Body of pancreas (tissue), 4 donors: Measurements from ENCODE around the gene RABAC1. TPM values are rescaled to one million over a fixed set of nuclear protein-coding genes. Genes with fewer than 3 reads are reported as not detected.

ENCODE experiments used
- ATAC-seq: fragments of 150-250 bp; one replicate; pipeline ENCODE4 v1.9.1; 2016
- DNase-seq, 4 donors: peaks; one replicate each; pipeline ENCODE4 v3.0.0-alpha.2; 2019
- H3K27ac ChIP-seq, 4 donors: fragments of 200-600 bp; sonication (generic); 1 replicate in 3 of 4; 2 replicates in 1 of 4; pipeline versions ENCODE4 v1.5.1 to v1.6.1; 2016 to 2019; ENCODE audit warnings: mild to moderate bottlenecking in 1 of 4, mixed read lengths in 1 of 4, moderate library complexity in 1 of 4
- H3K27me3 ChIP-seq, 2 donors: fragments of 200-600 bp; sonication (generic); one replicate each; pipeline ENCODE4 v1.6.0; 2016; ENCODE audit warnings: mild to moderate bottlenecking in 1 of 2
- H3K36me3 ChIP-seq, 2 donors: fragments of 200-600 bp; sonication (generic); replicated peaks in 1 of 2; 2 replicates each; pipeline ENCODE4 v1.5.1; 2016; ENCODE audit warnings: low read depth in 2 of 2; ENCODE audit not compliant: insufficient read depth in 1 of 2
- H3K4me1 ChIP-seq: fragments of 200-600 bp; sonication (generic); one replicate; pipeline ENCODE4 v1.6.0; 2016
- H3K4me3 ChIP-seq, 2 donors: fragments of 200-600 bp; sonication (generic); 1 replicate in 1 of 2; 2 replicates in 1 of 2; pipeline ENCODE4 v1.5.1; 2016 to 2019
- H3K9me3 ChIP-seq, 3 donors: fragments of 200-600 bp; sonication (generic); 1 replicate in 2 of 3; 2 replicates in 1 of 3; pipeline ENCODE4 v1.5.1; 2016
- CTCF ChIP-seq, 7 experiments: fragments of 450-650 bp in 4 of 7; fragments of 200-600 bp in 3 of 7; sonication (generic) in 3 of 7; IDR thresholded peaks; one replicate each; pipeline ENCODE4 v1.5.1; 2016 to 2019; ENCODE audit warnings: antibody characterized with exemption in 7 of 7
- POLR2A ChIP-seq, 3 donors: fragments of 450-650 bp; IDR thresholded peaks; one replicate each; pipeline ENCODE4 v1.6.1; 2016; ENCODE audit warnings: antibody characterized with exemption in 3 of 3, mild to moderate bottlenecking in 2 of 3
- WGBS, 2 donors: methylation state at CpG; one replicate each; pipeline ENCODE4 v1.1.5; 2017; 5-methylcytosine and 5-hydroxymethylcytosine counted together
- intact Hi-C: fragments of 100-400 bp; cut with DNase I; formaldehyde crosslinking; loops from one replicate; pipeline ENCODE4 v1.15.1; 2023
- total RNA-seq, 2 donors: library from RNA; depleted of rRNA; stranded (reverse); fragments of >200 nt; gene quantifications; one replicate each; pipeline ENCODE4 v1.1.0, GENCODE V29; 2016

RABAC1 gene
- total RNA-seq, 2 donors from 2014 or later: 87.3 to 88.5 TPM

DNA sequence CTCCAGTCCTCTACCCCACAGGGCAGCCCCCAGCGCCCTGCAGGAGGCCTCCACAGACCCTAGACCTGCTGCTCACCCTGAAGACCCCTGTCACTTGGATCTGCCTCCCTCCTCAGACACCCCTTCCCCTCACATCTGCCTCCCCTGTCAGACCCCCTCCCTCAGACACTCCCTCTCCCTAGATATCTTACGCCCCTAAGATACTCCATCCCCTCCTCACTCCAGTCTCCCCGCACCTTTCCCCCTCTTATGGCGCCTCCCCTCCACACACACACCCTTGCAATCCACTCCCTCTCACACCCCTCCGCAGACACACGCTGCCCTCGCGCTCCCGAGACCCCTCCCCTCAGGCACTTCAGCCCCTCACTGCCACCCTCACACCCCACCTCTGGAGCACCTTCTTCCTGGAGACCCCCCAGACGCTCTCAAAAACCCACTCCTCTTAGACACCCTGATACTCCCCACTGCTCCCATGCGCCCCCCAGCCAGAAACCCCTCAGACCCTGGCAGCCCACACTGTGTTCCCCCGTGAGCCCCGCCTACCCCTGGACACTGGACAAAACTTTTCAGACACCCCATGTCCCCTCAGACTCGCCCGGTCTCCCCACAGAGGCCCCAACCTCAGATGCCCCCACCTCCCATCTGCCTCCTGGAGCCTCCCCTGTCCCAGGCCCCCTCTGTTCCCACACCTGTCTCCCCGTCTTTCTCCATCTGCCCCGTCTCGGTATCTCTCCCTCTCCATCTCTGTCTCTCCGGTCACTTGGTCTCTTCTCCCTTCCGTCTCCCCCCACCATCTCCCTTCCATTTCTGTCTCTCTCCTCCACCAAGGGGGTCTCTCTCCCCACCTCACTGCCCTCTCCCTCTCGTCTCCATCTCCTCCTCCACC lies 45.3 kb downstream of the RABAC1 start:
- DNase-seq: no peak
- no peak overlapping the region for H3K4me3 ChIP-seq
- H3K36me3 ChIP-seq: no peaks in the 10 kb centered on the region
- H3K27me3 ChIP-seq: peaks cover 0 to 12% of the 10 kb centered on the region in 2 donors
- intact Hi-C loops: no loop called here
- no peak for ATAC-seq
- no peak overlapping the region for H3K27ac ChIP-seq
- H3K9me3 ChIP-seq: no peaks in the 10 kb centered on the region
- H3K4me1 ChIP-seq: peaks cover 3% of the 10 kb centered on the region
- TF ChIP-seq CTCF (IDR thresholded peaks at IDR 0.05) (no peak), POLR2A (IDR thresholded peaks at IDR 0.05) (no peak)
- WGBS, 2 donors: 6 to 10% methylated on average over 21 of the region's 21 CpGs

- no peak for TF ChIP-seq CTCF (IDR thresholded peaks at IDR 0.05)
- TF ChIP-seq POLR2A (IDR thresholded peaks at IDR 0.05): no peak
- intact Hi-C loops: no loop called here
- ATAC-seq (no peak), DNase-seq (no peak)
- H3K36me3 ChIP-seq: no peaks in the 10 kb centered on the region
- H3K4me3 ChIP-seq: no peak overlapping the region
- no peak overlapping the region for H3K27ac ChIP-seq
- peaks cover 3% of the 10 kb centered on the region for H3K4me1 ChIP-seq
- H3K9me3 ChIP-seq: no peaks in the 10 kb centered on the region
- peaks cover 0 to 12% of the 10 kb centered on the region in 2 donors for H3K27me3 ChIP-seq
- 3 to 4% methylated on average over 34 to 49 of the region's 51 CpGs for WGBS, 2 donors
Observed at GRCh38 chr19:41912899-41913537, 46.1 kb downstream of the RABAC1 start.

GRCh38 chr19:41911889-41912731 lies 47.0 kb downstream of the RABAC1 start:
- peaks cover 0 to 12% of the 10 kb centered on the region in 2 donors for H3K27me3 ChIP-seq
- H3K4me3 ChIP-seq: no peak overlapping the region
- intact Hi-C loops: no loop called here
- H3K27ac ChIP-seq: no peak overlapping the region
- ATAC-seq (no peak), DNase-seq (no peak)
- WGBS, 2 donors: 9 to 16% methylated on average over 24 to 29 of the region's 29 CpGs
- peaks cover 3% of the 10 kb centered on the region for H3K4me1 ChIP-seq
- no peaks in the 10 kb centered on the region for H3K9me3 ChIP-seq
- no peaks in the 10 kb centered on the region for H3K36me3 ChIP-seq
- TF ChIP-seq POLR2A (IDR thresholded peaks at IDR 0.05) (no peak), CTCF (IDR thresholded peaks at IDR 0.05) (no peak)

GRCh38 chr19:41910992-41911888 lies 47.9 kb downstream of the RABAC1 start:
- intact Hi-C loops: no loop called here
- H3K4me3 ChIP-seq: no peak overlapping the region
- H3K9me3 ChIP-seq: no peaks in the 10 kb centered on the region
- 36 to 55% methylated on average over 9 to 13 of the region's 13 CpGs for WGBS, 2 donors
- DNase-seq: no peak
- H3K36me3 ChIP-seq: peaks cover 0 to 2% of the 10 kb centered on the region in 2 donors
- peaks cover 0 to 12% of the 10 kb centered on the region in 2 donors for H3K27me3 ChIP-seq
- peaks cover 3% of the 10 kb centered on the region for H3K4me1 ChIP-seq
- no peak for TF ChIP-seq POLR2A (IDR thresholded peaks at IDR 0.05)
- TF ChIP-seq CTCF (IDR thresholded peaks at IDR 0.05): no peak
- H3K27ac ChIP-seq: no peak overlapping the region
- ATAC-seq: no peak
